ENCODE data around the gene S100A2. TPM values are rescaled to one million over a fixed set of nuclear protein-coding genes. Genes with fewer than 3 reads are reported as not detected.

S100A2 gene
- total RNA-seq, 1 donor from 2014 or later, result 3.8 TPM

DNA sequence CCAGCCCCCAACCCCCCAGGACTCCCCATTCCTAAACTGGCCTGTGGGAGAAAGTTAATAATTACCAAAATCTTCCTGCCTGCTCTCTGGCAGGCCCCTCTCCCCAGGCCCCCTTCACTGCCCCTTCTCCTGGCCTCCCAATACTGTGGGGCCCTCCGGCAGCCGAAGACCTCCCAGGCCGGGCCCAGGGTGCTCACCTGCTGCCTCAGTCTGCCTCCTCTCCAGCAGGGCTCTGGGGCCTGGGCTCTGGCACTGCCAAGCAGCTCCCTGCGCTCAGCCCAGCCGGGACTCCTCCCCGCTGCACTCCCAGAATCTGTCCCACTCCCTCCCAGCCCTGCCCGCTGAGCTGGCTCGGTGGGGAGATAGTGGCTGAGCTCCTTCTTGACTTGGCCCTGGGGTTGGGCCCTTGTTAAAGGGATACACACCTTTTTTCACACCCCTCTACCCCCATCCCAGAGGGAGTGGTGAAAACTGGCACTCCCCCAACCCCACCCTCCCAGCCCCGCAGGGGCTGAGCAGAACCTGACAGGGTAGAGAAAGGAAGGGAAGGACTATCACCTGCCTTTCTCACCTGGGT, 47.2 kb upstream of the S100A2 start, which contains the start of gene S100A16:
TSS of gene S100A16 (minus strand) at position 383 of the 577 bp plus-strand sequence. CDS start 4,986 bp downstream, outside the sequence.
- Histone ChIP-seq H3K79me2 (ENCODE audit: insufficient read depth, low read length) (peaks cover 56% of the 10 kb centered on the region), H3K27ac (ENCODE audit: low read depth, low read length) (peak within 1 kb of the TSS; percentile 89), H3K4me2 (ENCODE audit: low read length) (peak within 1 kb of the TSS; percentile 87), H4K20me1 (ENCODE audit: insufficient read depth, low read length) (peaks cover 7% of the 10 kb centered on the region), H3K9me3 (ENCODE audit: insufficient read depth, low read depth, low read length) (no peaks in the 10 kb centered on the region), H3K27me3 (ENCODE audit: insufficient read depth, low read length) (no peaks in the 10 kb centered on the region), H2AFZ (ENCODE audit: low read depth, low read length) (peak within 1 kb of the TSS; percentile 26), H3K4me3 (ENCODE audit: insufficient read depth, low read depth, low read length) (peak within 1 kb of the TSS; percentile 93), H3K36me3 (ENCODE audit: insufficient read depth, low read length) (peaks cover under 1% of the 10 kb centered on the region), H3K9ac (ENCODE audit: low read length) (peak within 1 kb of the TSS; percentile 98), H3K4me1 (ENCODE audit: insufficient read depth, low read length) (peaks cover 44% of the 10 kb centered on the region)
- DNase-seq (ENCODE audit: low read depth) (peak; percentile 57), FAIRE-seq (no peak)
- TF ChIP-seq, protein P1, sequence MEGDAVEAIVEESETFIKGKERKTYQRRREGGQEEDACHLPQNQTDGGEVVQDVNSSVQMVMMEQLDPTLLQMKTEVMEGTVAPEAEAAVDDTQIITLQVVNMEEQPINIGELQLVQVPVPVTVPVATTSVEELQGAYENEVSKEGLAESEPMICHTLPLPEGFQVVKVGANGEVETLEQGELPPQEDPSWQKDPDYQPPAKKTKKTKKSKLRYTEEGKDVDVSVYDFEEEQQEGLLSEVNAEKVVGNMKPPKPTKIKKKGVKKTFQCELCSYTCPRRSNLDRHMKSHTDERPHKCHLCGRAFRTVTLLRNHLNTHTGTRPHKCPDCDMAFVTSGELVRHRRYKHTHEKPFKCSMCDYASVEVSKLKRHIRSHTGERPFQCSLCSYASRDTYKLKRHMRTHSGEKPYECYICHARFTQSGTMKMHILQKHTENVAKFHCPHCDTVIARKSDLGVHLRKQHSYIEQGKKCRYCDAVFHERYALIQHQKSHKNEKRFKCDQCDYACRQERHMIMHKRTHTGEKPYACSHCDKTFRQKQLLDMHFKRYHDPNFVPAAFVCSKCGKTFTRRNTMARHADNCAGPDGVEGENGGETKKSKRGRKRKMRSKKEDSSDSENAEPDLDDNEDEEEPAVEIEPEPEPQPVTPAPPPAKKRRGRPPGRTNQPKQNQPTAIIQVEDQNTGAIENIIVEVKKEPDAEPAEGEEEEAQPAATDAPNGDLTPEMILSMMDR (IDR thresholded peaks at IDR 0.05; ENCODE audit: insufficient read depth, low read depth, low read length), result no peak
- TF ChIP-seq EZH2 (IDR thresholded peaks at IDR 0.05; ENCODE audit: insufficient read depth, low read length), result no peak
- no peaks in the 10 kb centered on the region for H3K9me3 Mint-ChIP-seq (ENCODE audit: unreplicated experiment)
- peaks cover 20% of the 10 kb centered on the region for H3K4me1 Mint-ChIP-seq (ENCODE audit: low read depth, unreplicated experiment)
- peaks cover 6% of the 10 kb centered on the region for H3K36me3 Mint-ChIP-seq (ENCODE audit: low read depth, unreplicated experiment)
- H3K27me3 Mint-ChIP-seq (ENCODE audit: low read depth, unreplicated experiment), result no peaks in the 10 kb centered on the region
- H3K4me3 Mint-ChIP-seq (ENCODE audit: unreplicated experiment), result peak within 1 kb of the TSS; percentile 63
- peak within 1 kb of the TSS; percentile 66 for H3K27ac Mint-ChIP-seq (ENCODE audit: unreplicated experiment)

- Histone ChIP-seq H4K20me1 (ENCODE audit: insufficient read depth, low read length) (peaks cover 7% of the 10 kb centered on the region), H2AFZ (ENCODE audit: low read depth, low read length) (peak overlapping the region; percentile 26), H3K4me2 (ENCODE audit: low read length) (peak overlapping the region; percentile 87), H3K9ac (ENCODE audit: low read length) (peak overlapping the region; percentile 98), H3K36me3 (ENCODE audit: insufficient read depth, low read length) (peaks cover 7% of the 10 kb centered on the region), H3K79me2 (ENCODE audit: insufficient read depth, low read length) (peaks cover 62% of the 10 kb centered on the region), H3K27me3 (ENCODE audit: insufficient read depth, low read length) (no peaks in the 10 kb centered on the region), H3K27ac (ENCODE audit: low read depth, low read length) (peak overlapping the region; percentile 89), H3K4me1 (ENCODE audit: insufficient read depth, low read length) (peaks cover 47% of the 10 kb centered on the region), H3K9me3 (ENCODE audit: insufficient read depth, low read depth, low read length) (no peaks in the 10 kb centered on the region), H3K4me3 (ENCODE audit: insufficient read depth, low read depth, low read length) (peak overlapping the region; percentile 93)
- Mint-ChIP-seq H3K9me3 (ENCODE audit: unreplicated experiment) (no peaks in the 10 kb centered on the region), H3K27me3 (ENCODE audit: low read depth, unreplicated experiment) (no peaks in the 10 kb centered on the region), H3K36me3 (ENCODE audit: low read depth, unreplicated experiment) (peaks cover 7% of the 10 kb centered on the region), H3K4me3 (ENCODE audit: unreplicated experiment) (peak overlapping the region; percentile 63), H3K4me1 (ENCODE audit: low read depth, unreplicated experiment) (peaks cover 20% of the 10 kb centered on the region), H3K27ac (ENCODE audit: unreplicated experiment) (peak overlapping the region; percentile 66)
- no peak for TF ChIP-seq EZH2 (IDR thresholded peaks at IDR 0.05; ENCODE audit: insufficient read depth, low read length)
- TF ChIP-seq, protein P1 (IDR thresholded peaks at IDR 0.05; ENCODE audit: insufficient read depth, low read depth, low read length), result no peak
- no peak for DNase-seq (ENCODE audit: low read depth)
- no peak for FAIRE-seq
Observed at GRCh38 chr1:153612111-153612754, 46.6 kb upstream of the S100A2 start.

Measured in astrocyte (in vitro differentiated cells and primary cell).